ENCODE data around the gene NDEL1. TPM values are rescaled to one million over a fixed set of nuclear protein-coding genes. Genes with fewer than 3 reads are reported as not detected.

Gene NDEL1
- total and polyA plus RNA-seq, 2 donors (not counting 3 experiments of a cell fraction or from before 2014, with no cell fraction given) = 60.0 to 87.4 TPM

DNA sequence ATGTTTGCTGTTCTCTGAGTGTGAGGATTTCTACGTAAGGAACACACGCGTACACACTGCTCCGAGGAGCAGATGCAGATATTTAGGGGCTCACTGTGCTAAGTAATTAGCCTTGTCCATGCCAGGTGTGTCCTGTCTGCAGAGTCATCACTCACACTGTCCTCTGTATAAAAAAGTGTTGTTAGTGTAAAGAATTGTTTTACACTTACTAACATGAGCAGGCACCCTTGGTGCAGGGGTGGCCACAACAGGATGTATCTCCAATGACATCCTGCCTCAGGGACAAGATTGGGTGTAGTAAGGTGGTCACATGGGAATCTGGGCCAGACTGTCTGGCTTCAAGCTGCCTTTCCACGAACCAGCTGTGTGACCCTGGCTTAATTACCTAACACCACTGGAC, 63.9 kb downstream of the NDEL1 start:
- Histone ChIP-seq H3K9ac (replicated peaks; ENCODE audit: extremely low read depth, insufficient read depth, low read length) (no peak overlapping the region), H3K4me3 (replicated peaks in 1 of 3; ENCODE audit: insufficient read depth in 1 of 3, low read depth in 1 of 3, low read length in 3 of 3) (no peak overlapping the region), H3K79me2 (ENCODE audit: control insufficient read depth, insufficient read depth, low read length) (no peaks in the 10 kb centered on the region), H3K27me3 (ENCODE audit: control insufficient read depth in 2 of 2, insufficient read depth in 2 of 2, low read length in 2 of 2) (no peaks in the 10 kb centered on the region), H4K20me1 (replicated peaks; ENCODE audit: control insufficient read depth, extremely low read depth, insufficient read depth, low read length) (no peaks in the 10 kb centered on the region), H3K9me3 (replicated peaks; ENCODE audit: control insufficient read depth, insufficient read depth, low read length) (no peaks in the 10 kb centered on the region), H3K4me2 (ENCODE audit: insufficient read depth, low read length) (no peak overlapping the region), H3K36me3 (ENCODE audit: control insufficient read depth in 2 of 2, extremely low read depth in 1 of 2, insufficient read depth in 2 of 2, low read length in 2 of 2) (peaks cover 18 to 62% of the 10 kb centered on the region in 2 experiments), H3K4me1 (ENCODE audit: control insufficient read depth, extremely low read depth, insufficient read depth, low read length) (no peaks in the 10 kb centered on the region), H2AFZ (ENCODE audit: low read depth, low read length) (no peak overlapping the region), H3K9me1 (replicated peaks; ENCODE audit: control insufficient read depth, extremely low read depth, insufficient read depth, low read length) (no peaks in the 10 kb centered on the region), H3K27ac (ENCODE audit: insufficient read depth, low read depth, low read length) (no peak overlapping the region)
- FAIRE-seq (no peak), DNase-seq (ENCODE audit: low read depth, low spot score) (no peak)
- POLR2A ChIA-PET = interaction anchor here (0.5 kb wide), 1 partner anchor 44 kb away, joined by 5 read pairs; no protein-coding TSS in a partner anchor
- CTCF ChIA-PET = interaction anchor here (0.8 kb wide), 1 partner anchor 14 kb away, joined by 3 read pairs; no protein-coding TSS in a partner anchor
- no TSS peak for BruUV-seq (replicated peaks)
- intact Hi-C loops (cut with micrococcal nuclease) = no loop called here
- dilution Hi-C loops (cut with MboI; ENCODE audit: extremely low pct_ligation_motif_present, low sequenced_read_pairs) = no loop called here
- no peak for TF ChIP-seq GATA2 (IDR thresholded peaks at IDR 0.05; ENCODE audit: insufficient read depth, insufficient read length, low read depth, low read length)
- TF ChIP-seq FOS (IDR thresholded peaks at IDR 0.05; ENCODE audit: borderline replicate concordance, insufficient read depth, low read length) = no peak
- TF ChIP-seq, protein P1, sequence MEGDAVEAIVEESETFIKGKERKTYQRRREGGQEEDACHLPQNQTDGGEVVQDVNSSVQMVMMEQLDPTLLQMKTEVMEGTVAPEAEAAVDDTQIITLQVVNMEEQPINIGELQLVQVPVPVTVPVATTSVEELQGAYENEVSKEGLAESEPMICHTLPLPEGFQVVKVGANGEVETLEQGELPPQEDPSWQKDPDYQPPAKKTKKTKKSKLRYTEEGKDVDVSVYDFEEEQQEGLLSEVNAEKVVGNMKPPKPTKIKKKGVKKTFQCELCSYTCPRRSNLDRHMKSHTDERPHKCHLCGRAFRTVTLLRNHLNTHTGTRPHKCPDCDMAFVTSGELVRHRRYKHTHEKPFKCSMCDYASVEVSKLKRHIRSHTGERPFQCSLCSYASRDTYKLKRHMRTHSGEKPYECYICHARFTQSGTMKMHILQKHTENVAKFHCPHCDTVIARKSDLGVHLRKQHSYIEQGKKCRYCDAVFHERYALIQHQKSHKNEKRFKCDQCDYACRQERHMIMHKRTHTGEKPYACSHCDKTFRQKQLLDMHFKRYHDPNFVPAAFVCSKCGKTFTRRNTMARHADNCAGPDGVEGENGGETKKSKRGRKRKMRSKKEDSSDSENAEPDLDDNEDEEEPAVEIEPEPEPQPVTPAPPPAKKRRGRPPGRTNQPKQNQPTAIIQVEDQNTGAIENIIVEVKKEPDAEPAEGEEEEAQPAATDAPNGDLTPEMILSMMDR (IDR thresholded peaks at IDR 0.05; ENCODE audit: extremely low read depth in 1 of 2, insufficient read depth in 1 of 2, low read depth in 1 of 2, low read length in 2 of 2) = no peak
- TF ChIP-seq MAX (IDR thresholded peaks at IDR 0.05; ENCODE audit: insufficient read depth, insufficient read length) = no peak
- no peak for TF ChIP-seq JUN (IDR thresholded peaks at IDR 0.05; ENCODE audit: borderline replicate concordance, insufficient read depth, insufficient read length, low read depth)
- no peak for TF ChIP-seq MYC (IDR thresholded peaks at IDR 0.05; ENCODE audit: low read depth, low read length)
- TF ChIP-seq POLR2A (IDR thresholded peaks at IDR 0.05; ENCODE audit: low read depth, low read length) = no peak
- no peak for TF ChIP-seq EZH2 (IDR thresholded peaks at IDR 0.05; ENCODE audit: borderline replicate concordance, low read depth, low read length, severe bottlenecking)
- no peak for TF ChIP-seq POLR2AphosphoS5 (IDR thresholded peaks at IDR 0.05; ENCODE audit: insufficient read depth, low read depth, low read length)
